ENCODE results near the gene TIMM10B. TPM values are rescaled to one million over a fixed set of nuclear protein-coding genes. Genes with fewer than 3 reads are reported as not detected.

TIMM10B gene
- 10 to 100 TPM; 39.3 to 68.4 (median 59.2) TPM for total RNA-seq
- 10 to 100 TPM; 32.8 to 38.8 TPM for polyA plus RNA-seq
- 62.3 reads per million, percentile 76 among the genes with 10 or more reads in this experiment for total RNA-seq

- Histone ChIP-seq H3K4me1 (ENCODE audit: control insufficient read depth in 2 of 2, insufficient read depth in 2 of 2, low read length in 2 of 2) (peaks cover 22 to 24% of the 10 kb centered on the region in 2 donors), H3K36me3 (ENCODE audit: control insufficient read depth in 2 of 3, insufficient read depth in 3 of 3, low read length in 3 of 3) (peaks cover 7 to 64% (median 13%) of the 10 kb centered on the region in 3 experiments), H3K9me3 (ENCODE audit: control insufficient read depth in 2 of 3, low read length in 3 of 3) (no peaks in the 10 kb centered on the region), H3K4me3 (ENCODE audit: low read length) (peak within 1 kb of the TSS; percentile 74), H3K27me3 (ENCODE audit: control insufficient read depth in 2 of 2, insufficient read depth in 2 of 2, low read length in 2 of 2) (no peaks in the 10 kb centered on the region), H3K27ac (ENCODE audit: low read depth, low read length) (peak within 1 kb of the TSS; percentile 86)
- Mint-ChIP-seq H3K4me3 (peak within 1 kb of the TSS; percentile 87 to 99 (median 97)), H3K9me3 (peaks cover 0 to 1% (median 0%) of the 10 kb centered on the region in 11 donors), H3K27me3 (no peaks in the 10 kb centered on the region), H3K27ac (peak within 1 kb of the TSS; percentile 93 to 99 (median 98)), H3K4me1 (peaks cover 29 to 48% (median 43%) of the 10 kb centered on the region in 7 donors), H3K36me3 (peaks cover 12 to 38% (median 13%) of the 10 kb centered on the region in 5 donors)
- ChIA-PET CTCF (interaction anchor here (0.5 to 3.2 kb wide), 7 partner anchors 10 to 173 kb away, joined by 3 to 14 read pairs (median 3); no protein-coding TSS in a partner anchor), POLR2A (interaction anchor here (0.6 to 4.2 kb wide), 34 partner anchors 9 to 856 kb away, joined by 3 to 20 read pairs (median 4); partner anchors contain the start of genes APBB1, FHIP1B, ILK and MRPL17)
- intact Hi-C loops (cut with micrococcal nuclease): loop anchor here (1.0 to 10.0 kb wide), 19 partner anchors 8 to 1876 kb away; partner anchors contain the start of genes APBB1 (in 2 of the 2), FHIP1B (in 2 of the 2), ILK (in 2 of the 2) and MRPL17 (in 2 of the 2)
- ATAC-seq (peak; percentile 98), DNase-seq (peak; percentile 83 to 98 (median 94))
Measured at GRCh38 chr11:6481012-6481923, at the start of gene TIMM10B, which contains the start of gene ARFIP2. Gene TIMM10B, plus strand, starts transcription at chr11:6481501. Its CDS starts 16 bp downstream, at chr11:6481517. Gene ARFIP2, minus strand, starts transcription at chr11:6481331. Its CDS starts 910 bp downstream, at chr11:6480421.

- no peaks in the 10 kb centered on the region for H3K9me3 ChIP-seq (ENCODE audit: control insufficient read depth in 2 of 3, low read length in 3 of 3)
- Mint-ChIP-seq H3K27me3 (peaks cover 0 to 16% (median 0%) of the 10 kb centered on the region in 5 donors), H3K4me1 (peaks cover 4 to 20% (median 6%) of the 10 kb centered on the region in 7 donors), H3K36me3 (peaks cover 0 to 3% (median 0%) of the 10 kb centered on the region in 5 donors), H3K4me3 (no peak overlapping the region), H3K9me3 (no peaks in the 10 kb centered on the region), H3K27ac (no peak overlapping the region)
- H3K4me1 ChIP-seq (ENCODE audit: control insufficient read depth in 2 of 2, insufficient read depth in 2 of 2, low read length in 2 of 2): no peaks in the 10 kb centered on the region
- no peaks in the 10 kb centered on the region for H3K27me3 ChIP-seq (ENCODE audit: control insufficient read depth in 2 of 2, insufficient read depth in 2 of 2, low read length in 2 of 2)
- DNase-seq (no peak), ATAC-seq (no peak)
- no peak overlapping the region for H3K27ac ChIP-seq (ENCODE audit: low read depth, low read length)
- H3K36me3 ChIP-seq (ENCODE audit: control insufficient read depth in 2 of 3, insufficient read depth in 3 of 3, low read length in 3 of 3): no peaks in the 10 kb centered on the region
- POLR2A ChIA-PET: interaction anchor here (2.0 kb wide), 1 partner anchor 13 kb away, joined by 9 read pairs; the partner anchor contains the start of gene APBB1
- intact Hi-C loops (cut with micrococcal nuclease): no loop called here
- H3K4me3 ChIP-seq (ENCODE audit: low read length): no peak overlapping the region
- CTCF ChIA-PET: interaction anchor here (1.5 to 3.2 kb wide), 2 partner anchors 53 to 74 kb away, joined by 3 to 20 read pairs; no protein-coding TSS in a partner anchor
Measured at GRCh38 chr11:6431861-6432260, 49.4 kb upstream of the TIMM10B start.

GRCh38 chr11:6433998-6434660 lies 47.2 kb upstream of the TIMM10B start:
- DNase-seq: no peak
- Histone ChIP-seq H3K36me3 (ENCODE audit: control insufficient read depth in 2 of 3, insufficient read depth in 3 of 3, low read length in 3 of 3) (no peaks in the 10 kb centered on the region), H3K27me3 (ENCODE audit: control insufficient read depth in 2 of 2, insufficient read depth in 2 of 2, low read length in 2 of 2) (no peaks in the 10 kb centered on the region), H3K27ac (ENCODE audit: low read depth, low read length) (no peak overlapping the region), H3K9me3 (ENCODE audit: control insufficient read depth in 2 of 3, low read length in 3 of 3) (no peaks in the 10 kb centered on the region), H3K4me3 (ENCODE audit: low read length) (no peak overlapping the region), H3K4me1 (ENCODE audit: control insufficient read depth in 2 of 2, insufficient read depth in 2 of 2, low read length in 2 of 2) (peaks cover 17% of the 10 kb centered on the region in 2 donors)
- Mint-ChIP-seq H3K4me3 (no peak overlapping the region), H3K36me3 (peaks cover 0 to 3% (median 0%) of the 10 kb centered on the region in 5 donors), H3K27me3 (peaks cover 0 to 4% (median 0%) of the 10 kb centered on the region in 5 donors), H3K4me1 (peaks cover 4 to 20% (median 6%) of the 10 kb centered on the region in 7 donors), H3K9me3 (no peaks in the 10 kb centered on the region), H3K27ac (peak overlapping the region in 2 of 9 donors; percentile 28 to 63)
- intact Hi-C loops (cut with micrococcal nuclease): no loop called here
- CTCF ChIA-PET: interaction anchor here (1.2 to 2.5 kb wide), 2 partner anchors 10 to 55 kb away, joined by 3 to 7 read pairs; no protein-coding TSS in a partner anchor
- no peak for ATAC-seq
- POLR2A ChIA-PET: interaction anchor here (0.5 to 2.0 kb wide), 4 partner anchors 15 to 85 kb away, joined by 3 to 8 read pairs (median 4); partner anchors contain the start of gene APBB1

- peaks cover 0 to 3% (median 0%) of the 10 kb centered on the region in 5 donors for H3K36me3 Mint-ChIP-seq
- H3K36me3 ChIP-seq (ENCODE audit: control insufficient read depth in 2 of 3, insufficient read depth in 3 of 3, low read length in 3 of 3): no peaks in the 10 kb centered on the region
- H3K4me1 Mint-ChIP-seq: peaks cover 0 to 10% (median 4%) of the 10 kb centered on the region in 7 donors
- ChIA-PET CTCF (interaction anchor here (0.9 to 13.9 kb wide), 4 partner anchors 16 to 56 kb away, joined by 3 to 573 read pairs (median 44); partner anchors contain the start of gene SMPD1), POLR2A (interaction anchor here (0.6 to 2.9 kb wide), 13 partner anchors 10 to 170 kb away, joined by 3 to 26 read pairs (median 4); partner anchors contain the start of gene APBB1)
- no peak overlapping the region for H3K27ac ChIP-seq (ENCODE audit: low read depth, low read length)
- no peaks in the 10 kb centered on the region for H3K27me3 ChIP-seq (ENCODE audit: control insufficient read depth in 2 of 2, insufficient read depth in 2 of 2, low read length in 2 of 2)
- peaks cover 0 to 4% (median 0%) of the 10 kb centered on the region in 5 donors for H3K27me3 Mint-ChIP-seq
- no peak overlapping the region for H3K27ac Mint-ChIP-seq
- H3K4me3 ChIP-seq (ENCODE audit: low read length): no peak overlapping the region
- H3K9me3 ChIP-seq (ENCODE audit: control insufficient read depth in 2 of 3, low read length in 3 of 3): no peaks in the 10 kb centered on the region
- DNase-seq: no peak
- no peak for ATAC-seq
- no peak overlapping the region for H3K4me3 Mint-ChIP-seq
- intact Hi-C loops (cut with micrococcal nuclease): loop anchor here in 1 of 2 donors (5.0 kb wide), 1 partner anchor 35 kb away; the partner anchor contains the start of gene TRIM3
- H3K9me3 Mint-ChIP-seq: no peaks in the 10 kb centered on the region
- peaks cover 22 to 25% of the 10 kb centered on the region in 2 donors for H3K4me1 ChIP-seq (ENCODE audit: control insufficient read depth in 2 of 2, insufficient read depth in 2 of 2, low read length in 2 of 2)
Measured at GRCh38 chr11:6437423-6437822, 43.9 kb upstream of the TIMM10B start.

- Histone ChIP-seq H3K27me3 (ENCODE audit: control insufficient read depth in 2 of 2, insufficient read depth in 2 of 2, low read length in 2 of 2) (no peaks in the 10 kb centered on the region), H3K27ac (ENCODE audit: low read depth, low read length) (no peak overlapping the region), H3K4me1 (ENCODE audit: control insufficient read depth in 2 of 2, insufficient read depth in 2 of 2, low read length in 2 of 2) (peaks cover 22 to 25% of the 10 kb centered on the region in 2 donors), H3K36me3 (ENCODE audit: control insufficient read depth in 2 of 3, insufficient read depth in 3 of 3, low read length in 3 of 3) (no peaks in the 10 kb centered on the region), H3K9me3 (ENCODE audit: control insufficient read depth in 2 of 3, low read length in 3 of 3) (no peaks in the 10 kb centered on the region), H3K4me3 (ENCODE audit: low read length) (no peak overlapping the region)
- ChIA-PET CTCF (interaction anchor here (0.5 to 13.9 kb wide), 6 partner anchors 17 to 77 kb away, joined by 3 to 573 read pairs (median 3); partner anchors contain the start of gene SMPD1), POLR2A (interaction anchor here (0.7 to 2.9 kb wide), 10 partner anchors 11 to 59 kb away, joined by 3 to 26 read pairs (median 4); partner anchors contain the start of gene APBB1)
- ATAC-seq (peak; percentile 71), DNase-seq (peak in 1 of 9 donors; percentile 12)
- H3K27ac Mint-ChIP-seq: no peak overlapping the region
- H3K4me1 Mint-ChIP-seq: peaks cover 0 to 10% (median 4%) of the 10 kb centered on the region in 7 donors
- peaks cover 0 to 4% (median 0%) of the 10 kb centered on the region in 5 donors for H3K27me3 Mint-ChIP-seq
- H3K9me3 Mint-ChIP-seq: no peaks in the 10 kb centered on the region
- no peak overlapping the region for H3K4me3 Mint-ChIP-seq
- intact Hi-C loops (cut with micrococcal nuclease): loop anchor here (1.0 to 5.0 kb wide), 5 partner anchors 19 to 43 kb away; partner anchors contain the start of genes APBB1 (in 2 of the 2), ARFIP2 (in 1 of the 2), TIMM10B (in 1 of the 2) and TRIM3 (in 1 of the 2)
- peaks cover 0 to 3% (median 0%) of the 10 kb centered on the region in 5 donors for H3K36me3 Mint-ChIP-seq
Measured at GRCh38 chr11:6437993-6438392, 43.3 kb upstream of the TIMM10B start.
